Inferior parietal cortex (tissue), 1 donor: Measurements from ENCODE around the gene GRM6.

Experiments
- DNase-seq: peaks from one replicate; pipeline ENCODE4 v3.0.0-alpha.2; 2016; ENCODE audit errors: extremely low spot score

The GRM6 gene

GRCh38 chr5:178994580-178995340 lies at the start of gene GRM6:
Gene GRM6, minus strand, starts transcription at chr5:178995320. Its CDS starts 376 bp downstream, at chr5:178994944.
- DNase-seq = no peak

GRCh38 chr5:179044765-179045164 lies 49.6 kb upstream of the GRM6 start:
- DNase-seq = no peak

DNA sequence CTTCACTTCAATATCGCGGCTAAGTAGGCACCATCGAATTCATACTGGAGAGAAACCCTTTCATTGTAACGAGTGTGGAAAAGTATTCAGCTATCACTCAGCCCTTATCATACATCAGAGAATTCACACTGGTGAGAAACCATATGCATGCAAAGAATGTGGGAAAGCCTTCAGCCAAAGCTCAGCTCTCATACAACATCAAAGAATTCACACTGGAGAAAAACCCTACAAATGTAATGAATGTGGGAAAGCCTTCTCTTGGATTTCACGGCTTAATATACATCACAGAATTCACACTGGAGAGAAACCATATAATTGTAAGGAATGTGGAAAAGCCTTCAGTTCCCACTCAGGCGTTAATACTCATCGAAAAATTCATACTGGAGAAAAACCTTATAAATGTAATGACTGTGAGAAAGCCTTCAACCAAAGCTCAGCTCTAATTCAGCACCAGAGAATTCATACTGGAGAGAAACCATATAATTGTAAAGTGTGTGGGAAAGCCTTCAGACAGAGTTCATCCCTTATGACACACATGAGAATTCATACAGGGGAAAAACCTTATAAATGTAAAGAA lies 38.0 kb upstream of the GRM6 start:
- no peak for DNase-seq

DNA sequence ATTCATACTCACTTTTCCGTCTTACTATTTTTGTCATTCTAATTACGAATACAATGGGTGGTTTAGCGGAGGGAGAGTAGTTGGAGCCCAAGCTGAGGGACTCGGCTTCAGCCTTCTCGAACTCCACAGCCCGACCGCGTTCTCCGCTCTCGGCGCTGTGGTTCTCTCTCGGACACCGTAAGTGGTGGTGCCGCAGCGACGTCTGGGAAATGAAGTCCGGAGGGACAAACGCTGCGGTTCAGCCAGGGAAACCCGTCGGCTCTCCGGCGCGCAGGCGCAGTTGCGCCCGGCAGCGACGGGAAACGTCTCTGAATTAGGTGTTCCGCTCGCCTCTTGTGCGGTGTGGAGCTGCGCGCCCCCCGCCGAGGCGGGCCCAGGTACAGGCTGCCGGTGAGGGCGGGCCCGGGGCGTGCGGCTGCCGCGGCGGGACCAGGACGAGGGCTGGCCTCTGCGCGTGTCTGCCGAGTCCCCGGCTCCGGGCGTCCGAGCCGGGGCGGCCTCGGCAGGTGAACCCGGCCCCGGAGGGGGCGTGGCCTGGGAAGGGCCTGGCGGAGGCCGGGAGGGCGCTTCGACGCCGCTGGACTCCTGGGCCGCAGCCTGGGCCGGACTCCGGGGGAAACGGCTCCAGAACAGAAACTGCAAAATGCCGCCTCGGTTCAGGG lies 28.5 kb upstream of the GRM6 start, which contains the start of gene ZNF879:
ZNF879 (plus strand) TSS at position 277 of the 662 bp plus-strand sequence. CDS start 1,201 bp downstream, outside the sequence.
- peak; percentile 97 for DNase-seq

DNA sequence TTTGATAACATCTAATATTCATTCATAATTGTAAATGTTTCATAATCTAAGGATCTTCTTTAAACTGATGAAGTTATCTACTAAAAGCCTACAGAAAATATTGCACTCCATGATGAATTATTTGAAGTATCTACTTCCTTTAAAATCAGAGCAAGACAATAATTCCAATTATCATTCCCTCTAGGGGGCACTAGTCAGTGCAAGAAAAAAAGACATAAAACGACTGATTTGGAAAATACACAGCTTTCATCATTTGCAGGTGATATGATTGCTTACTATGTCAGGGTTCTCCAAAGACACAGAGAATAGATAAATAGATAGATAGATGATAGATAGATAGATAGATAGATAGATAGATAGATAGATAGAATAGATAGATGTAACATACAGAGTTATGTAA lies 13.5 kb upstream of the GRM6 start:
- DNase-seq = no peak

- DNase-seq = no peak
These were observed 11.4 kb upstream of the GRM6 start for GRCh38 chr5:179006564-179006963.

DNA sequence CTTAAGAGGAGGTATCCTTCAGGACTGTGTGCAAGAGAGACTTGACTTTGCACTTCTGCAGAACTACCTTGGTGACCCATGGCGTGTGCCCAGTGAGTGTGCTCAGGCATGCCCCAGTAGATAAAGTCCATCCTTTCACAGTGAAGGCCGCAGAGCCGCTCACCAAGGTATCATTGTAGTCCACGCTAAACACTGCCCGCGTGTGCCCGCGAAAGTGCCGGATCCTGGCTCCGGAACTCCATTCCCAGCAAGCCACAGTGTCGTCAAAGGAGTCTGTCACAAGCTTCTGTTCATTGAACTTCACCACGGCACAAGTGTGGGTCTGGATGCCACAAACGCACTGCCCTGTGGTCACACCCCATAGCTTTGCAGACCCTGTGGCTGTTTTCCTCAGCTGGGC lies 3.3 kb upstream of the GRM6 start:
- no peak for DNase-seq

DNA sequence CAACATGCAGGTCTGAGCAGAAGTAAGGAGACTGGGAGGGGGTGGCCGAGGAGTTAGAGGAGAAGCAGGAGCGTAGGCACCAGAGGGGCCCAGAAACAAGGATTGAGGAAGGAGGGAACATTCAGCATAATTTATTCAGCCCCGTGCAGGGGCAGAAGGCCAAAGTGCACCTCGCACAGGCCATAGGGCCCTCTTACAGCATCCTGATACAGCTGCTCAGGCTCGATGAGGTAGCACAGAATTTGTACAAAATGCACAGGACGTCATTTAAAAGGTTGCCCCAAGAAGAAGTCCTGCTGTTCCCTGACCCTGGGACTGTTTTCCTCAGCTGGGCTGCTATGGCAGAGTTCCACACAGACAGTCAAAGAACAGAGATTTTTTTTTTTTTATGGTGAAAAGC lies 2.1 kb upstream of the GRM6 start:
- no peak for DNase-seq

GRCh38 chr5:178996156-178996555 lies 1.0 kb upstream of the GRM6 start:
- DNase-seq = no peak

- no peak for DNase-seq
These were observed 196 bp upstream of the GRM6 start for GRCh38 chr5:178995341-178995690.

DNA sequence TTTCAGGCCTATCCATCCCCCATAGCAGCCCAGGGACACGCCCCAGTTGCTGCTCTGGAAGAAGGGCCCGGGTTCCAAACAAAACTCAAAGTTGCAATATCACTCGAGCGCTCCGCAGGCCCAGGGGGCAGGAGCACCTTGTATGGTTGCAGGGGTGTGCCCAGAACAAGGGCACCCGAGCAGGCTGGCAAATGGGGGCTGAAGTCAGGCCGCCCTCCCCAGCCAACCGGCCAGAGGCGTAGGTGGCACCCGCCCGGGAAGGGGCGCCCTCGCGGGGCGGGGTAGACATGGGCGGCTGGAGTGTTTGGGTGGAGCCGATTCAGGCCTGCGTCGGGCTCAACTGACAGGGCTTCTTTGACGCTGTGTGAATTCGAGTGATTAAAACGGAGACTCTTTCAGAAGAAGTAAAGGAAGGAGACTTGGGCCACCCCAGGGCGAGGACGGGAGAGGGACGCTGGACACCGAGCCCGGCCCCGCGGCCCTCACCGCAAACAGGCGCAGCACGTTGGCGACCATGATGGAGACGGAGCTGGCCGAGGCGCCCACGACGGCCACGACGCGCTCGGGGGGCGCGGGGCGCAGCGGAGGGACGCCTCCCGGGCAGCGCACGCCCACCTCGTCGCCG lies 1.1 kb downstream of the GRM6 start:
- no peak for DNase-seq

DNA sequence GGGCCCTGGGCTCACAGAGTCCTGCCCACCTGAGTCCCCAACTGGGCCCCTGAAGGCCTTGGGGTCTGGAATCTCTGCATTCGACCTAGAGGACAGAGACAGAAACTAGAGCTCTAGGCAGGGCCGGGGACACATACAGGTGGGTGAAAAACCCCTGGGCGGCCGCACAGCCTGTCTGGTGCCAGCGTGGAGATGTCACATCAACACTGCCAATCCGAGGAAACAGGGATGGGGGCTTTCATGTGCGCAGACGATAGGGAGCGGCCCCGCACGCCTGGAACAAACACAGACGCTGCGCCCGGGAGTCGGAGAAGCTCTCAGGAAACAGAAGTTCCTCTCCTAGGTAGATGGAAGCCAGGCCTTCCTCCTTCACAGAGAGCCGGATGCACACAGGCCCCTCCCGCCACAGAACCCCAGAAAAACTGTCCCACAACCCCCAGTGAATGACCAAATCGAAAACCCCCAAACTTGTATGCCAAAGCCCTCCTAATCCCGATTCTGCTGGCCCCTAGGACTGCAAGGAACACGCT lies 1.8 kb downstream of the GRM6 start:
- DNase-seq = no peak

DNA sequence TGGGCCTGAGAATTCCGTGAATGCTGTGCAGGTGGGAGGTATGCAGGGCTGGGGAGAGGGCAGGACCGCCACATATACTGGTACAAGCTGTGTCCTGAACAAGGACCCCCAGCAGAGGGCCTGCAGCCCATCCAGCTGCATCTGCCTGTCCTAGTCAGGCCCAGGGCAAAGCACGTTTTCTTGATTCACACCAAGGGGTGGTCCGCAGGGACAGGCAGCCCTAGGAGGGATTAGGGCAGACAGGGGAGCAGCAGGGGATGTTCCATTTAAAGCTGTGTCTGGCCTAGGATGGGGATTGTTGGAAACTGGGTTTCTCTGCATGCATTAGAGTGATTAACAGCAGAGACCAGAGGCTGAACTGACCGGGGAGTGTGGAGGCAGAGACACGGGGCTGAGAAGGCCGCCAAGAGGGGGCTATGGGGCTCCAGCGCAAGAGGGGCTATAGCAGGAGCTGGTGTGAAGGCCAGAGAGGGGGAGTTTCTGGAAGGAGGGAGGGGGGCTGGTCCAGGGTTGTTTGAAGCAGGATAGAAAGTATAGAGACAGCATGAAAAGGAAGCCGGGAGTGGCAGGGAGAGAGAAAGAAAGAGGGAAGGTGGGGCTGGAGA lies 2.7 kb downstream of the GRM6 start:
- DNase-seq = no peak

GRCh38 chr5:178991190-178992145 lies 3.7 kb downstream of the GRM6 start:
- no peak for DNase-seq

DNA sequence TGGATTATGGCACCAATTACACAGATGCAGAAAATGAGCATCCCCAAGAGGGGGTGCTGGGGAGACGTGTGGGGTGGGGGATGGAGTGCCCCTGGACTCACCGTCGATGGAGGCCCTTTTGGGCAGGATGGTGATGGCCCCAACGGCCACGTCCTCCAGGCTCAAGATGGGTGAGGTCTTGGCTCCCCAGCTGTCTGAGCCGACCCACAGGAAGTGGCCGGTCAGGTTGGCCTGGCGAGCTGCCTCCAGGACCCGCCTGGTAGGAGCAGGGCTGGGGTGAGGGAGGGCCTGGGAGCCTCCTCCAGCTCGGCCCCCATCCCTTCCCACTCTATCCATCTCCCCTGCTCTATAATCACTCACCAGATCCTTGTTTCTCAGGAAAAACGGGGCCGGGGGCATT lies 4.6 kb downstream of the GRM6 start:
- no peak for DNase-seq

- DNase-seq = no peak
These were observed 5.8 kb downstream of the GRM6 start for GRCh38 chr5:178989311-178989710.

GRCh38 chr5:178988436-178989220 lies 6.5 kb downstream of the GRM6 start:
- no peak for DNase-seq

- DNase-seq = no peak
These were observed 8.7 kb downstream of the GRM6 start for GRCh38 chr5:178986326-178986960.
